ENCODE results near the gene TTC28. TPM values are rescaled to one million over a fixed set of nuclear protein-coding genes. Genes with fewer than 3 reads are reported as not detected.

The TTC28 gene
- total and polyA plus RNA-seq, 7 donors = 1.2 to 12.1 (median 3.5) TPM

GRCh38 chr22:28143961-28144745 is 535.5 kb downstream of the TTC28 start:
- WGBS, 3 donors = 54 to 69% (median 60%) methylated on average over 3 of the region's 3 CpGs
- Histone ChIP-seq H3K27me3 (ENCODE audit: insufficient read depth in 3 of 3, low read length in 2 of 3) (no peaks in the 10 kb centered on the region), H3K36me3 (ENCODE audit: insufficient read depth in 1 of 2, low read depth in 1 of 2) (no peaks in the 10 kb centered on the region), H3K4me1 (peaks cover 19% of the 10 kb centered on the region), H3K9me3 (no peaks in the 10 kb centered on the region), H3K4me3 (no peak overlapping the region), H3K27ac (no peak overlapping the region)
- ATAC-seq (no peak), DNase-seq (no peak)
- no peak for TF ChIP-seq CTCF (IDR thresholded peaks at IDR 0.05)
- intact Hi-C loops (cut with DNase I) = no loop called here

- Histone ChIP-seq H3K4me1 (peaks cover 19% of the 10 kb centered on the region), H3K27ac (no peak overlapping the region), H3K27me3 (ENCODE audit: insufficient read depth in 3 of 3, low read length in 2 of 3) (no peaks in the 10 kb centered on the region), H3K9me3 (no peaks in the 10 kb centered on the region), H3K36me3 (ENCODE audit: insufficient read depth in 1 of 2, low read depth in 1 of 2) (no peaks in the 10 kb centered on the region), H3K4me3 (no peak overlapping the region)
- intact Hi-C loops (cut with DNase I) = no loop called here
- no peak for TF ChIP-seq CTCF (IDR thresholded peaks at IDR 0.05)
- 83 to 90% (median 89%) methylated on average over 2 of the region's 2 CpGs for WGBS, 3 donors
- DNase-seq (no peak), ATAC-seq (no peak)
Measured at GRCh38 chr22:28143241-28143865, 536.3 kb downstream of the TTC28 start.

GRCh38 chr22:28142361-28142961 is 537.2 kb downstream of the TTC28 start:
- 44 to 56% (median 47%) methylated on average over 2 of the region's 2 CpGs for WGBS, 3 donors
- no peak for DNase-seq

GRCh38 chr22:28141614-28142013 is 538.0 kb downstream of the TTC28 start:
- Histone ChIP-seq H3K9me3 (peaks cover 9% of the 10 kb centered on the region), H3K27ac (no peak overlapping the region), H3K4me1 (peaks cover 19% of the 10 kb centered on the region), H3K27me3 (ENCODE audit: insufficient read depth in 3 of 3, low read length in 2 of 3) (no peaks in the 10 kb centered on the region), H3K36me3 (ENCODE audit: insufficient read depth in 1 of 2, low read depth in 1 of 2) (no peaks in the 10 kb centered on the region), H3K4me3 (no peak overlapping the region)
- peak in 1 of 4 donors; percentile 51 for ATAC-seq
- intact Hi-C loops (cut with DNase I) = no loop called here
- no peak for DNase-seq
- WGBS, 3 donors = 64 to 68% (median 64%) methylated on average over 2 of the region's 2 CpGs
- TF ChIP-seq CTCF (IDR thresholded peaks at IDR 0.05) = no peak

More at GRCh38 chr22:28142361-28142961, 537.2 kb downstream of the TTC28 start:
- no peak for TF ChIP-seq CTCF (IDR thresholded peaks at IDR 0.05)
- intact Hi-C loops (cut with DNase I) = no loop called here
- no peaks in the 10 kb centered on the region for H3K36me3 ChIP-seq (ENCODE audit: insufficient read depth in 1 of 2, low read depth in 1 of 2)
- H3K27me3 ChIP-seq (ENCODE audit: insufficient read depth in 3 of 3, low read length in 2 of 3) = no peaks in the 10 kb centered on the region
- H3K4me1 ChIP-seq = peaks cover 19% of the 10 kb centered on the region
- no peak overlapping the region for H3K27ac ChIP-seq
- H3K9me3 ChIP-seq = peaks cover 2% of the 10 kb centered on the region
- no peak overlapping the region for H3K4me3 ChIP-seq
- peak; percentile 21 to 75 (median 57) for ATAC-seq

Measured in psoas muscle (tissue), 8 donors.